22Rv1 (cell line): Measurements from ENCODE around the gene MFSD11.
"Not testable (repeated sequence)": the region's sequence is repeated elsewhere in the genome, so short reads cannot be mapped to it uniquely, and the experiment has no call there.

ENCODE experiments used
- ZFX ChIP-seq: fragments of 450-650 bp; IDR thresholded peaks from 2 replicates; pipeline ENCODE4 v1.6.1; 2017; ENCODE audit warnings: antibody characterized with exemption, borderline replicate concordance
- TF ChIP-seq, protein P1 (sequence below): fragments of 450-650 bp; IDR thresholded peaks from 2 replicates; pipeline ENCODE4 v1.5.1; 2017; ENCODE audit warnings: mild to moderate bottlenecking

DNA sequence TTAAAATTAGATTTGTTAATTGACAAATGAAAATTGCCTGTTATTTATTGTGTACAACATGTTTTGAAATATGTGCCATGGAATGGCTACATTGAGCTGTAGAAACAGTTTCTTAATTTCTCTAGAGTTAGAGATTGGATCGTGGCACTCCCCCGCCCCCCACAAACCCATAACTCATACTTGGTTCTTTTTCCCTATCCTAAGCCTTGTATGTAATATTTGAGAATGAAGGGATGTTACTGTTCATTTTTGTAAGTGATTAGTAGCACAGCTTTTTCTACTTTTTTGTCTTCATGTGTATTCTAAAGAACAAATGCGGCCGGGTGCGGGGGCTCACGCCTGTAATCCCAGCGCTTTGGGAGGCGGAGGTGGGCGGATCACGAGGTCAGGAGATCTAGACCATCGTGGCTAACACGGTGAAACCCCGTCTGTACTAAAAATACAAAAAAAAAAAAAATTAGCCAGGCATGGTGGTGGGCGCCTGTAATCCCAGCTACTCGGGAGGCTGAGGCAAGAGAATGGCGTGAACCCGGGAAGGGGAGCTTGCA lies 1.7 kb downstream of the MFSD11 start:
- TF ChIP-seq, protein P1, sequence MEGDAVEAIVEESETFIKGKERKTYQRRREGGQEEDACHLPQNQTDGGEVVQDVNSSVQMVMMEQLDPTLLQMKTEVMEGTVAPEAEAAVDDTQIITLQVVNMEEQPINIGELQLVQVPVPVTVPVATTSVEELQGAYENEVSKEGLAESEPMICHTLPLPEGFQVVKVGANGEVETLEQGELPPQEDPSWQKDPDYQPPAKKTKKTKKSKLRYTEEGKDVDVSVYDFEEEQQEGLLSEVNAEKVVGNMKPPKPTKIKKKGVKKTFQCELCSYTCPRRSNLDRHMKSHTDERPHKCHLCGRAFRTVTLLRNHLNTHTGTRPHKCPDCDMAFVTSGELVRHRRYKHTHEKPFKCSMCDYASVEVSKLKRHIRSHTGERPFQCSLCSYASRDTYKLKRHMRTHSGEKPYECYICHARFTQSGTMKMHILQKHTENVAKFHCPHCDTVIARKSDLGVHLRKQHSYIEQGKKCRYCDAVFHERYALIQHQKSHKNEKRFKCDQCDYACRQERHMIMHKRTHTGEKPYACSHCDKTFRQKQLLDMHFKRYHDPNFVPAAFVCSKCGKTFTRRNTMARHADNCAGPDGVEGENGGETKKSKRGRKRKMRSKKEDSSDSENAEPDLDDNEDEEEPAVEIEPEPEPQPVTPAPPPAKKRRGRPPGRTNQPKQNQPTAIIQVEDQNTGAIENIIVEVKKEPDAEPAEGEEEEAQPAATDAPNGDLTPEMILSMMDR: not testable (repeated sequence)
- not testable (repeated sequence) for TF ChIP-seq ZFX
